Tibial artery (tissue), 4 donors: ENCODE data around the gene GPR15.

Source experiments
- DNase-seq, 2 donors: peaks; one replicate each; pipeline ENCODE4 v3.0.0-alpha.2; 2019
- H3K27ac ChIP-seq, 2 donors: fragments of 200-600 bp; sonication (generic) in 1 of 2; 1 replicate in 1 of 2; 2 replicates in 1 of 2; pipeline ENCODE4 v1.5.1; 2018 to 2019; ENCODE audit warnings: mild to moderate bottlenecking in 1 of 2
- H3K27me3 ChIP-seq, 2 donors: fragments of 200-600 bp; sonication (generic) in 1 of 2; one replicate each; pipeline versions ENCODE4 v1.5.1 to v1.6.0; 2016 to 2019
- H3K36me3 ChIP-seq, 3 donors: fragments of 200-600 bp; sonication (generic) in 2 of 3; one replicate each; pipeline ENCODE4 v1.5.1; 2016 to 2019; ENCODE audit warnings: mild to moderate bottlenecking in 2 of 3
- H3K4me1 ChIP-seq, 4 donors: fragments of 200-600 bp; sonication (generic) in 2 of 4; 1 replicate in 3 of 4; 2 replicates in 1 of 4; pipeline ENCODE4 v1.5.1; 2016 to 2019
- H3K4me3 ChIP-seq, 2 donors: fragments of 200-600 bp; sonication (generic) in 1 of 2; 1 replicate in 1 of 2; 2 replicates in 1 of 2; pipeline ENCODE4 v1.5.1; 2018 to 2019; ENCODE audit warnings: mild to moderate bottlenecking in 2 of 2
- H3K9me3 ChIP-seq, 3 donors: fragments of 200-600 bp; sonication (generic) in 1 of 3; one replicate each; pipeline ENCODE4 v1.5.1; 2016 to 2019
- intact Hi-C: fragments of 100-400 bp; cut with DNase I; formaldehyde crosslinking; loops from one replicate; pipeline ENCODE4 v1.15.0; 2023; ENCODE audit warnings: low total_unique reads
- TF ChIP-seq, protein P1 (sequence below), 2 experiments: fragments of 200-600 bp in 1 of 2; fragments of 450-650 bp in 1 of 2; IDR thresholded peaks; one replicate each; pipeline ENCODE4 v1.5.1; 2017 to 2019; ENCODE audit warnings: antibody characterized with exemption in 2 of 2, mild to moderate bottlenecking in 1 of 2, moderate library complexity in 1 of 2

The GPR15 gene

DNA sequence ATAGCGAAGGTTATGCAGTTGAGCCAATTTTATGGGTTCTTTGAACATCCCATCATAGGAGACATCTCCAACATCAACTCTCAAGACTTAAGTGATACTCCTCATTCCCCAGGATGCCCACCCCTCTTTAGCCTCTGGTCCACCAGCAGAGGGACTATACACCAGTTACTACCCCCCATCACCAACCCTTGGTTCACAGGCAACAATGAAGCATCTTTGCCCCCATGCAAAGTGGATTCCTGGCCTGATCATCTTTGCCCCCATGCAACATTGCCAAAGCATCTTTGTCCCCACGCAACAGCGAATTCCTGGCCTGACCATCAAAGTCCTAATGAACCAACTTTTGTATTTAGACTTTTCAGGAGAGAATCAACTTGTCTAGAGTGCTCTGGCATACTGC is 19.1 kb downstream of the GPR15 start:
- no peak for DNase-seq
- no peak overlapping the region for H3K4me3 ChIP-seq
- TF ChIP-seq, protein P1, sequence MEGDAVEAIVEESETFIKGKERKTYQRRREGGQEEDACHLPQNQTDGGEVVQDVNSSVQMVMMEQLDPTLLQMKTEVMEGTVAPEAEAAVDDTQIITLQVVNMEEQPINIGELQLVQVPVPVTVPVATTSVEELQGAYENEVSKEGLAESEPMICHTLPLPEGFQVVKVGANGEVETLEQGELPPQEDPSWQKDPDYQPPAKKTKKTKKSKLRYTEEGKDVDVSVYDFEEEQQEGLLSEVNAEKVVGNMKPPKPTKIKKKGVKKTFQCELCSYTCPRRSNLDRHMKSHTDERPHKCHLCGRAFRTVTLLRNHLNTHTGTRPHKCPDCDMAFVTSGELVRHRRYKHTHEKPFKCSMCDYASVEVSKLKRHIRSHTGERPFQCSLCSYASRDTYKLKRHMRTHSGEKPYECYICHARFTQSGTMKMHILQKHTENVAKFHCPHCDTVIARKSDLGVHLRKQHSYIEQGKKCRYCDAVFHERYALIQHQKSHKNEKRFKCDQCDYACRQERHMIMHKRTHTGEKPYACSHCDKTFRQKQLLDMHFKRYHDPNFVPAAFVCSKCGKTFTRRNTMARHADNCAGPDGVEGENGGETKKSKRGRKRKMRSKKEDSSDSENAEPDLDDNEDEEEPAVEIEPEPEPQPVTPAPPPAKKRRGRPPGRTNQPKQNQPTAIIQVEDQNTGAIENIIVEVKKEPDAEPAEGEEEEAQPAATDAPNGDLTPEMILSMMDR (IDR thresholded peaks at IDR 0.05), result no peak
- no peaks in the 10 kb centered on the region for H3K9me3 ChIP-seq
- no peaks in the 10 kb centered on the region for H3K4me1 ChIP-seq
- no peak overlapping the region for H3K27ac ChIP-seq
- no peaks in the 10 kb centered on the region for H3K36me3 ChIP-seq
- peaks cover 0 to 5% of the 10 kb centered on the region in 2 donors for H3K27me3 ChIP-seq
- intact Hi-C loops, result no loop called here

GRCh38 chr3:98551236-98551635 is 19.5 kb downstream of the GPR15 start:
- H3K27me3 ChIP-seq, result peaks cover 0 to 5% of the 10 kb centered on the region in 2 donors
- TF ChIP-seq, protein P1 (IDR thresholded peaks at IDR 0.05), result no peak
- no peaks in the 10 kb centered on the region for H3K36me3 ChIP-seq
- H3K9me3 ChIP-seq, result no peaks in the 10 kb centered on the region
- intact Hi-C loops, result no loop called here
- no peak for DNase-seq
- no peak overlapping the region for H3K4me3 ChIP-seq
- H3K27ac ChIP-seq, result no peak overlapping the region
- H3K4me1 ChIP-seq, result no peaks in the 10 kb centered on the region

GRCh38 chr3:98551754-98552153 is 20.0 kb downstream of the GPR15 start:
- no peaks in the 10 kb centered on the region for H3K36me3 ChIP-seq
- no peaks in the 10 kb centered on the region for H3K9me3 ChIP-seq
- intact Hi-C loops, result no loop called here
- no peak for DNase-seq
- TF ChIP-seq, protein P1 (IDR thresholded peaks at IDR 0.05), result no peak
- peaks cover 0 to 5% of the 10 kb centered on the region in 2 donors for H3K27me3 ChIP-seq
- H3K4me3 ChIP-seq, result no peak overlapping the region
- no peak overlapping the region for H3K27ac ChIP-seq
- H3K4me1 ChIP-seq, result no peaks in the 10 kb centered on the region

DNA sequence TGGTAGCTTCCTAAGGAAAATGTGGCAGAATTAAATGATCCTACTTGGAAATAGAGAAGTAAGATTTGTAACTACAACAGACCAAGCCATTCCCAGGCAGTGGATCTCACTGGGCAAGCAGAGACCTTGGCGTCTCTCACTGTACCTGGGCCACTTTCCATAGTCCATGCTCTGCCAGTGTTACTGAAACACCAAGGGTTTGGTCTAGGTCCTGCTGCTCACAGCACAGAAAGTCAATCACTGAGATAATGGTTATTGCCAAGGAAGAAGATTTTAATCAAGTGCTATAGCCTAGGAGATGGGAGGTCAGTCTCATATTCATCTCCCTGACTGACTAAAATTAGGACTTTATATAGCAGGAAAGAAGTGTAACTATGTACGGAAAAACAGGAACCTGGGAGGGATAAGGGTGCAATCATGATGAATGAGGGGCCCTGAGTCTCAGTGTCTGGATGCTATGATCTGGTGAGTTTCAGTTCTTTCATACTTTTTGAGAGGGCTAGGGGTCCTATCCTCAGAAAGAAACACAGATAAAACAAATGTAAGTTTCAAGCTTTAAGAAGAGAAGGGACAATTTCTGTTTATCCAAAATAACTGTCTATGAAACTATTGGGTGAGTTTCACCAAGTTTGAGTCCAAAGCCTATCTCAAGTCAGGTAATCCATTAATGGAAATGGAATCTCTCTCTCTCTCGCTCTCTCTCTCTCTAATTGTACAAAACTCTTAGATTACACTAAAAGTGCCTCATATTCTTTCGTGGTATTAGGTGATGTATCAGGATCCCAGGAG is 20.6 kb downstream of the GPR15 start:
- H3K27me3 ChIP-seq, result no peaks in the 10 kb centered on the region
- no peak for DNase-seq
- TF ChIP-seq, protein P1 (IDR thresholded peaks at IDR 0.05), result no peak
- H3K36me3 ChIP-seq, result no peaks in the 10 kb centered on the region
- intact Hi-C loops, result no loop called here
- no peaks in the 10 kb centered on the region for H3K9me3 ChIP-seq
- no peak overlapping the region for H3K4me3 ChIP-seq
- no peak overlapping the region for H3K27ac ChIP-seq
- no peaks in the 10 kb centered on the region for H3K4me1 ChIP-seq

DNA sequence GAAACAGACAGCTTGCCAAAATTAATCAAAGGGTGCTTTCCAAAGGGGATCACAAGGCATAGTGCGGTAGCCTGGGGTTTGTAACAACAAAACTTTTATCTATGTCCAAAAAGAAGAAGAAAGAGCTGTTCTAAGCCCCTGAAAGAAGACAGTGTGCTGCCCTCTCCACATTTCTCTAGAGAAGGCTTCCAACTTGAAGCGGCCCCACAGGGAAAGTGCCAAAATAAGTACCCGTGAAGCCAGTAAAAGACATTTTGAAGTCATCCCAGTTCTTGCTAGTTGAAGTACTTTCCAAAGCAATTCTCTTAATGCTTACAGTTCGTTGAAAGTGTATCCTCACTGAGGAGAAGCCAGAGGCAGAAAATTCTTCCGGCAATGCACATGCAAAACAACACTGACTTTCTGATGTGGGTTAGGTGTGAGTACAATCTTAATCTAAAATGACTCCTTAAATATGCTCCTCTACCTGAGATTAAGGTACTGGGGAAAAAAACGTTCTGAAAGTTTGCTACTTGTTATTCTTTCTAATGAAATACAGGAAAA is 21.3 kb downstream of the GPR15 start:
- Histone ChIP-seq H3K4me1 (no peaks in the 10 kb centered on the region), H3K27me3 (no peaks in the 10 kb centered on the region), H3K9me3 (no peaks in the 10 kb centered on the region), H3K27ac (no peak overlapping the region), H3K4me3 (no peak overlapping the region), H3K36me3 (no peaks in the 10 kb centered on the region)
- no peak for DNase-seq
- TF ChIP-seq, protein P1 (IDR thresholded peaks at IDR 0.05), result no peak
- intact Hi-C loops, result no loop called here
